HCT116 (cell line): ENCODE data around the gene ROR2. TPM values are rescaled to one million over a fixed set of nuclear protein-coding genes. Genes with fewer than 3 reads are reported as not detected.

Experiments
- ATAC-seq: fragments of 200-7000 bp; cut with Tn5 transposase; 2 replicates; pipeline ENCODE4 v1.9.1; 2020; ENCODE audit warnings: mild to moderate bottlenecking, moderate library complexity
- BruUV-seq: library from RNA; stranded (reverse); fragments of 400-500 nt; replicated peaks from 2 replicates; lab custom pipeline; 2021; lab: Mats Ljungman, UMichigan
- CTCF ChIA-PET: fragments of 300-600 bp; sonication (Branson Sonifier 250); formaldehyde crosslinking; loops from one replicate; lab custom pipeline; 2021; ENCODE audit warnings: antibody characterized with exemption; lab: Charles Lee
- POLR2A ChIA-PET: fragments of 300-600, 350-600 bp; sonication (Branson Sonifier 250); formaldehyde crosslinking; loops from one replicate; lab custom pipeline; 2021; ENCODE audit warnings: antibody characterized with exemption; lab: Charles Lee
- RAD21 ChIA-PET, 2 experiments: fragments of 300-600 bp; sonication (Branson Sonifier 250); formaldehyde crosslinking; loops; one replicate each; lab custom pipeline; 2023; ENCODE audit warnings: low total read pairs in 2 of 2; ENCODE audit not compliant: uncharacterized antibody in 2 of 2, unreplicated experiment in 2 of 2, low non-redundant PET in 1 of 2; lab: Charles Lee
- DNase-seq: peaks from one replicate; pipeline ENCODE4 v3.0.0-alpha.2; 2010; ENCODE audit warnings: low read depth, low spot score
- H2AFZ ChIP-seq: fragments of 200-600 bp; shearing (Covaris generic), sonication (generic); 2 replicates; pipeline ENCODE4 v1.6.1; 2017; ENCODE audit warnings: low read depth, mixed run types, mixed read lengths, antibody characterized with exemption, low read length; ENCODE audit not compliant: poor library complexity, severe bottlenecking
- H3K27ac ChIP-seq: 2 replicates; pipeline ENCODE4 v1.5.1; 2012; ENCODE audit warnings: low read depth, low read length
- H3K27me3 ChIP-seq: fragments of 200-600 bp; sonication (generic); 2 replicates; pipeline ENCODE4 v1.6.1; 2016; ENCODE audit warnings: mixed run types, low read length, mixed read lengths; ENCODE audit not compliant: insufficient read depth
- H3K36me3 ChIP-seq, 2 experiments: fragments of 200-500 bp in 1 of 2; fragments of 200-600 bp in 1 of 2; sonication (Bioruptor generic) in 1 of 2; sonication (generic) in 1 of 2; 2 replicates each; pipeline versions ENCODE4 v1.5.1 to v1.6.1; 2014 to 2016; ENCODE audit warnings: low read length in 2 of 2, inconsistent platforms in 1 of 2, mixed read lengths in 1 of 2, mixed run types in 1 of 2; ENCODE audit not compliant: insufficient read depth in 2 of 2, control insufficient read depth in 1 of 2
- H3K4me1 ChIP-seq, 2 experiments: fragments of 200-600 bp in 1 of 2; sonication (generic) in 1 of 2; 2 replicates each; pipeline versions ENCODE4 v1.5.1 to v1.6.1; 2012 to 2017; ENCODE audit warnings: low read length in 2 of 2, inconsistent platforms in 1 of 2, mild to moderate bottlenecking in 1 of 2, mixed read lengths in 1 of 2, mixed run types in 1 of 2, moderate library complexity in 1 of 2; ENCODE audit not compliant: insufficient read depth in 2 of 2, control insufficient read depth in 1 of 2
- H3K4me2 ChIP-seq: fragments of 200-600 bp; sonication (generic); 2 replicates; pipeline ENCODE4 v1.6.1; 2017; ENCODE audit warnings: mixed run types, low read length, mixed read lengths
- H3K4me3 ChIP-seq, 2 experiments: fragments of 200-600 bp in 1 of 2; sonication (generic) in 1 of 2; replicated peaks in 1 of 2; 2 replicates each; pipeline ENCODE4 v1.5.1; 2011 to 2016; ENCODE audit warnings: low read length in 2 of 2, control low read depth in 1 of 2, low read depth in 1 of 2, mild to moderate bottlenecking in 1 of 2, mixed read lengths in 1 of 2, mixed run types in 1 of 2
- H3K79me2 ChIP-seq: fragments of 200-600 bp; sonication (generic); 2 replicates; pipeline ENCODE4 v1.6.1; 2017; ENCODE audit warnings: mild to moderate bottlenecking, mixed run types, low read length, moderate library complexity, mixed read lengths; ENCODE audit not compliant: insufficient read depth
- H3K9ac ChIP-seq: fragments of 200-600 bp; sonication (generic); 2 replicates; pipeline ENCODE4 v1.6.1; 2016; ENCODE audit warnings: low read length, mixed read lengths
- H3K9me2 ChIP-seq: fragments of 200-600 bp; sonication (generic), shearing (Covaris generic); 2 replicates; pipeline ENCODE4 v1.6.1; 2017; ENCODE audit warnings: mixed run types, mild to moderate bottlenecking, moderate library complexity; ENCODE audit not compliant: insufficient read depth
- H3K9me3 ChIP-seq, 2 experiments: fragments of 200-500 bp in 1 of 2; fragments of 200-600 bp in 1 of 2; sonication (Bioruptor generic) in 1 of 2; sonication (generic) in 1 of 2; 2 replicates each; pipeline ENCODE4 v1.6.1; 2014 to 2017; ENCODE audit warnings: low read length in 2 of 2, mixed read lengths in 2 of 2, inconsistent platforms in 1 of 2, low read depth in 1 of 2, mild to moderate bottlenecking in 1 of 2, mixed run types in 1 of 2, moderate library complexity in 1 of 2; ENCODE audit not compliant: control insufficient read depth in 1 of 2, insufficient read depth in 1 of 2
- H4K20me1 ChIP-seq: fragments of 200-600 bp; sonication (generic), shearing (Covaris generic); 2 replicates; pipeline ENCODE4 v1.6.1; 2017; ENCODE audit warnings: mixed run types, mild to moderate bottlenecking, moderate library complexity; ENCODE audit not compliant: insufficient read depth
- POLR2A ChIP-seq: IDR thresholded peaks from 2 replicates; pipeline ENCODE4 v1.7.0; 2011; ENCODE audit warnings: borderline replicate concordance; ENCODE audit not compliant: insufficient read depth, insufficient read length; ENCODE audit errors: extremely low read depth
- RAD21 ChIP-seq: IDR thresholded peaks from 2 replicates; pipeline ENCODE4 v1.6.1; 2012; ENCODE audit warnings: low read depth, mild to moderate bottlenecking
- SRF ChIP-seq: IDR thresholded peaks from 2 replicates; pipeline ENCODE4 v1.6.1; 2012; ENCODE audit warnings: low read depth
- TCF7L2 ChIP-seq: IDR thresholded peaks from 2 replicates; pipeline ENCODE4 v1.7.0; 2011; ENCODE audit warnings: borderline replicate concordance, inconsistent platforms; ENCODE audit not compliant: insufficient read depth, insufficient read length; ENCODE audit errors: extremely low read depth
- ZFX ChIP-seq: fragments of 450-650 bp; IDR thresholded peaks from 2 replicates; pipeline ENCODE4 v1.6.1; 2017
- ZNF274 ChIP-seq: fragments of 200-500 bp; sonication (Bioruptor generic); IDR thresholded peaks from 2 replicates; pipeline ENCODE4 v1.6.1; 2014; ENCODE audit warnings: mild to moderate bottlenecking, low read depth, low read length, inconsistent platforms
- intact Hi-C: fragments of 100-400 bp; cut with micrococcal nuclease; formaldehyde crosslinking; loops from 2 replicates; pipeline ENCODE4 v1.10.0; 2022
- total RNA-seq: library from RNA; stranded (reverse); gene quantifications from one replicate; pipeline ENCODE4 v1.2.1, GENCODE V29; 2021; ENCODE audit not compliant: unreplicated experiment
- TF ChIP-seq, protein P1 (sequence below): IDR thresholded peaks from 2 replicates; pipeline ENCODE4 v1.6.1; 2012; ENCODE audit warnings: low read depth

Gene ROR2
- total RNA-seq, 1 experiment from 2014 or later = 15.7 TPM

DNA sequence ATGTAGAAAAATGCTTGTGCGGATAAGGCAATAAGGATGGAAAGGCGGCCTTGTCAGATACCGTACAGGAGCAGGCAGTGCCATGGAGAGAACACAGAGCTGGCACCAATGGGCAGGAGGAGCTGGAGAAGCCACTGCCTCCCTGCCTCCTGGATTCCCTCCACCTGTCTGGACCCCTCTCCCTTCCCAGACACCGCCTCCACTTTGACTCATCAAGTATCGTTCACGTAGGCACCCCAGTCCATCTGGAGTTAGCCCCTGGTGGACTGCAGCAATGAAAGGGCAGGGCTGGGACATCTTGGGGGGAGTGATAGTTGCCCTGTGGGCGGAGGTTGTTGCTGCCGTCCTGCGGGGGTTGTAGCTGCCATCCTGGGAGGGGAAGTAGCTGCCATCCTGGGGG, 232.0 kb downstream of the ROR2 start (continued):
- TF ChIP-seq, protein P1, sequence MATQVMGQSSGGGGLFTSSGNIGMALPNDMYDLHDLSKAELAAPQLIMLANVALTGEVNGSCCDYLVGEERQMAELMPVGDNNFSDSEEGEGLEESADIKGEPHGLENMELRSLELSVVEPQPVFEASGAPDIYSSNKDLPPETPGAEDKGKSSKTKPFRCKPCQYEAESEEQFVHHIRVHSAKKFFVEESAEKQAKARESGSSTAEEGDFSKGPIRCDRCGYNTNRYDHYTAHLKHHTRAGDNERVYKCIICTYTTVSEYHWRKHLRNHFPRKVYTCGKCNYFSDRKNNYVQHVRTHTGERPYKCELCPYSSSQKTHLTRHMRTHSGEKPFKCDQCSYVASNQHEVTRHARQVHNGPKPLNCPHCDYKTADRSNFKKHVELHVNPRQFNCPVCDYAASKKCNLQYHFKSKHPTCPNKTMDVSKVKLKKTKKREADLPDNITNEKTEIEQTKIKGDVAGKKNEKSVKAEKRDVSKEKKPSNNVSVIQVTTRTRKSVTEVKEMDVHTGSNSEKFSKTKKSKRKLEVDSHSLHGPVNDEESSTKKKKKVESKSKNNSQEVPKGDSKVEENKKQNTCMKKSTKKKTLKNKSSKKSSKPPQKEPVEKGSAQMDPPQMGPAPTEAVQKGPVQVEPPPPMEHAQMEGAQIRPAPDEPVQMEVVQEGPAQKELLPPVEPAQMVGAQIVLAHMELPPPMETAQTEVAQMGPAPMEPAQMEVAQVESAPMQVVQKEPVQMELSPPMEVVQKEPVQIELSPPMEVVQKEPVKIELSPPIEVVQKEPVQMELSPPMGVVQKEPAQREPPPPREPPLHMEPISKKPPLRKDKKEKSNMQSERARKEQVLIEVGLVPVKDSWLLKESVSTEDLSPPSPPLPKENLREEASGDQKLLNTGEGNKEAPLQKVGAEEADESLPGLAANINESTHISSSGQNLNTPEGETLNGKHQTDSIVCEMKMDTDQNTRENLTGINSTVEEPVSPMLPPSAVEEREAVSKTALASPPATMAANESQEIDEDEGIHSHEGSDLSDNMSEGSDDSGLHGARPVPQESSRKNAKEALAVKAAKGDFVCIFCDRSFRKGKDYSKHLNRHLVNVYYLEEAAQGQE = no peak
- TF ChIP-seq SRF = no peak
- no peak for TF ChIP-seq TCF7L2

- no peaks in the 10 kb centered on the region for H3K27me3 ChIP-seq
- TF ChIP-seq ZNF274 = no peak
- no peak for TF ChIP-seq POLR2A
- no peak for TF ChIP-seq ZFX
- no peak for TF ChIP-seq RAD21
- TF ChIP-seq, all 23 proteins: peak for 0
- H2AFZ ChIP-seq = no peak overlapping the region
- no TSS peak for BruUV-seq
- no peak overlapping the region for H3K4me3 ChIP-seq
- DNase-seq (no peak), ATAC-seq (no peak)
- no peaks in the 10 kb centered on the region for H3K79me2 ChIP-seq
- no peaks in the 10 kb centered on the region for H3K36me3 ChIP-seq
- H3K4me1 ChIP-seq = peaks cover 3 to 5% of the 10 kb centered on the region in 2 experiments; a peak in 1 of 4 replicates
- intact Hi-C loops = no loop called here
- H3K9me2 ChIP-seq = no peaks in the 10 kb centered on the region
- no peaks in the 10 kb centered on the region for H3K9me3 ChIP-seq
- RAD21 ChIA-PET = no interaction called here
- H3K9ac ChIP-seq = no peak overlapping the region
- no peak overlapping the region for H3K27ac ChIP-seq
- CTCF ChIA-PET = interaction anchor here (1.0 to 1.4 kb wide), 2 partner anchors 10 to 17 kb away, joined by 3 to 6 read pairs; no protein-coding TSS in a partner anchor
- H3K4me2 ChIP-seq = no peak overlapping the region
- POLR2A ChIA-PET = no interaction called here
- no peaks in the 10 kb centered on the region for H4K20me1 ChIP-seq
Observed at GRCh38 chr9:91716815-91717214, 233.2 kb downstream of the ROR2 start.
